Measurements from ENCODE around the gene PGM2. TPM values are rescaled to one million over a fixed set of nuclear protein-coding genes. Genes with fewer than 3 reads are reported as not detected.

The PGM2 gene
- polyA plus RNA-seq, 1 of the 3 experiments (the other 2 are of a cell fraction): 12.7 TPM

DNA sequence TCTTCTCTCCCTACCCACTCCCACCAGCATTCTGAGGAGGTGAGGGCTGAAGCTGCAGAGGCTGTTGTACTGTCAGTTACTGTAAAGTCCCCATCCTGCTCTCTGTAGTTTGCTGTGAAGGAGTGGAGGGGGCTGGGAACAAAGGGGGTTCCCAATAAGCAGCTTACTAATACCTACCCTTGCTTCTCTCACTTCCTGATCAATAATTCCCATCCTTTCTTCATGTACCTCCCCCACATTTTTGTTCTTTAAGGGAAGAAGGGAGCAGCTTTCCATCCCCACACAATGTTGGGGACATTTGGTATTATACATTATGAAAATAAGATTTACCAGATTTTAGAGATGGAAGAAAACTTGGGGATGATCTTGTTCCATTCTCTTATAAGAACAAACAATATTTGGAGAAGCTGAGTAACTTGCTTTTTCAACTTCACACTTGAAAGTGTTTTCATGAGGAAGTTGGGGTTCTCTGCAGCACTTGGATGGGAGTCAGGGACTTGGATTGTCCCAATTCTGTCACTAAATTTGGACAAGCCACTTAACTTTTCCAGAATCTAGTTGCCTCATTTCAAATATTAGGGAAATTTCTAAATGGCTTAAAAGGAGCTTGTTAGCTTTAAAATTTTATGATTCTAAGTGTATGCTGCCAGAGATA lies 69.8 kb downstream of the PGM2 start:
- no peak overlapping the region for H3K27ac ChIP-seq (ENCODE audit: low read depth in 2 of 2, low read length in 1 of 2)
- peaks cover 32% of the 10 kb centered on the region for H3K27me3 ChIP-seq (ENCODE audit: insufficient read depth)
- H3F3A ChIP-seq (replicated peaks; ENCODE audit: insufficient read depth): no peaks in the 10 kb centered on the region
- TF ChIP-seq YY1 (IDR thresholded peaks at IDR 0.05; ENCODE audit: low read depth) (no peak), RXRA (IDR thresholded peaks at IDR 0.05; ENCODE audit: borderline replicate concordance, low read depth) (no peak), TEAD4 (IDR thresholded peaks at IDR 0.05; ENCODE audit: borderline replicate concordance, insufficient read depth) (no peak), TCF12 (IDR thresholded peaks at IDR 0.05) (no peak), CHD2 (IDR thresholded peaks at IDR 0.05; ENCODE audit: low read length, partially characterized antibody) (no peak), RFX5 (IDR thresholded peaks at IDR 0.05; ENCODE audit: low read length) (no peak), FOXM1 (IDR thresholded peaks at IDR 0.05; ENCODE audit: low read depth) (no peak), MXI1 (IDR thresholded peaks at IDR 0.05; ENCODE audit: low read depth, low read length) (no peak)
- TF ChIP-seq, protein P1, sequence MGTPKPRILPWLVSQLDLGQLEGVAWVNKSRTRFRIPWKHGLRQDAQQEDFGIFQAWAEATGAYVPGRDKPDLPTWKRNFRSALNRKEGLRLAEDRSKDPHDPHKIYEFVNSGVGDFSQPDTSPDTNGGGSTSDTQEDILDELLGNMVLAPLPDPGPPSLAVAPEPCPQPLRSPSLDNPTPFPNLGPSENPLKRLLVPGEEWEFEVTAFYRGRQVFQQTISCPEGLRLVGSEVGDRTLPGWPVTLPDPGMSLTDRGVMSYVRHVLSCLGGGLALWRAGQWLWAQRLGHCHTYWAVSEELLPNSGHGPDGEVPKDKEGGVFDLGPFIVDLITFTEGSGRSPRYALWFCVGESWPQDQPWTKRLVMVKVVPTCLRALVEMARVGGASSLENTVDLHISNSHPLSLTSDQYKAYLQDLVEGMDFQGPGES (IDR thresholded peaks at IDR 0.05; ENCODE audit: low read depth, low read length): no peak
- TF ChIP-seq, protein P2, sequence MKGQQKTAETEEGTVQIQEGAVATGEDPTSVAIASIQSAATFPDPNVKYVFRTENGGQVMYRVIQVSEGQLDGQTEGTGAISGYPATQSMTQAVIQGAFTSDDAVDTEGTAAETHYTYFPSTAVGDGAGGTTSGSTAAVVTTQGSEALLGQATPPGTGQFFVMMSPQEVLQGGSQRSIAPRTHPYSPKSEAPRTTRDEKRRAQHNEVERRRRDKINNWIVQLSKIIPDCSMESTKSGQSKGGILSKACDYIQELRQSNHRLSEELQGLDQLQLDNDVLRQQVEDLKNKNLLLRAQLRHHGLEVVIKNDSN (IDR thresholded peaks at IDR 0.05; ENCODE audit: borderline replicate concordance, low read depth): no peak
- TF ChIP-seq, protein P3, sequence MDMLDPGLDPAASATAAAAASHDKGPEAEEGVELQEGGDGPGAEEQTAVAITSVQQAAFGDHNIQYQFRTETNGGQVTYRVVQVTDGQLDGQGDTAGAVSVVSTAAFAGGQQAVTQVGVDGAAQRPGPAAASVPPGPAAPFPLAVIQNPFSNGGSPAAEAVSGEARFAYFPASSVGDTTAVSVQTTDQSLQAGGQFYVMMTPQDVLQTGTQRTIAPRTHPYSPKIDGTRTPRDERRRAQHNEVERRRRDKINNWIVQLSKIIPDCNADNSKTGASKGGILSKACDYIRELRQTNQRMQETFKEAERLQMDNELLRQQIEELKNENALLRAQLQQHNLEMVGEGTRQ (IDR thresholded peaks at IDR 0.05; ENCODE audit: borderline replicate concordance, low read depth, low read length): no peak
- no peaks in the 10 kb centered on the region for H3K9me2 ChIP-seq
- no peaks in the 10 kb centered on the region for H3K36me3 ChIP-seq (replicated peaks in 1 of 2; ENCODE audit: control insufficient read depth in 1 of 2, insufficient read depth in 2 of 2, low read length in 1 of 2)
- H3K9ac ChIP-seq: no peak overlapping the region
- ChIA-PET POLR2A (no interaction called here), CTCF (interaction anchor here (1.3 to 2.2 kb wide), 2 partner anchors 9 to 294 kb away, joined by 3 to 6 read pairs; no protein-coding TSS in a partner anchor)
- DNase-seq: no peak
- no peak overlapping the region for H2AFZ ChIP-seq (ENCODE audit: low read depth)
- H4K20me1 ChIP-seq (ENCODE audit: insufficient read depth): no peaks in the 10 kb centered on the region
- H3K79me2 ChIP-seq (ENCODE audit: insufficient read depth): no peaks in the 10 kb centered on the region
- H3K4me1 ChIP-seq (ENCODE audit: control insufficient read depth in 1 of 2, insufficient read depth in 2 of 2, low read depth in 1 of 2, low read length in 1 of 2): no peaks in the 10 kb centered on the region; a peak in 1 of 4 replicates
- no peak overlapping the region for H3K4me3 ChIP-seq (ENCODE audit: low read depth in 2 of 2, low read length in 1 of 2)
- H3K9me3 ChIP-seq: no peaks in the 10 kb centered on the region
- H3K4me2 ChIP-seq: no peak overlapping the region

DNA sequence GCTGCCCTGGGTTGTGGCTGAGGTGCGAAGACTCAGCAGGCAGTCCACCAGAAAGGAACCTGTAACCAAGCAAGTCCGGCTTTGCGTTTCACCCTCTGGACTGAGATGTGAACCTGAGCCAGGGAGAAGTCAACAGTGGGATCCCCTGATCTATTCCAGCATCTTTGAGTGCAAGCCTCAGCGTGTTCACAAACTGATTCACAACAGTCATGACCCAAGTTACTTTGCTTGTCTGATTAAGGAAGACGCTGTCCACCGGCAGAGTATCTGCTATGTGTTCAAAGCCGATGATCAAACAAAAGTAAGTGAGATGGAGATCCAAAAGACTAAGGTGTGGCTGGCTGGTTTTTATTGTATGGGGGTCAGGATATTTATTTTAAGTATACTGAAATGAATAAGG lies 75.7 kb downstream of the PGM2 start:
- no peak for DNase-seq
- no peaks in the 10 kb centered on the region for H4K20me1 ChIP-seq (ENCODE audit: insufficient read depth)
- ChIA-PET POLR2A (no interaction called here), CTCF (interaction anchor here (1.3 kb wide), 1 partner anchor 12 kb away, joined by 3 read pairs; the partner anchor contains the start of gene TBC1D1)
- H3K9me2 ChIP-seq: no peaks in the 10 kb centered on the region
- no peaks in the 10 kb centered on the region for H3K36me3 ChIP-seq (replicated peaks in 1 of 2; ENCODE audit: control insufficient read depth in 1 of 2, insufficient read depth in 2 of 2, low read length in 1 of 2)
- no peak overlapping the region for H3K9ac ChIP-seq
- H3K79me2 ChIP-seq (ENCODE audit: insufficient read depth): no peaks in the 10 kb centered on the region
- H3K27me3 ChIP-seq (ENCODE audit: insufficient read depth): peaks cover 34% of the 10 kb centered on the region
- no peak overlapping the region for H3K4me2 ChIP-seq
- no peak overlapping the region for H3K4me3 ChIP-seq (ENCODE audit: low read depth in 2 of 2, low read length in 1 of 2)
- no peaks in the 10 kb centered on the region for H3K9me3 ChIP-seq
- TF ChIP-seq, protein P4, sequence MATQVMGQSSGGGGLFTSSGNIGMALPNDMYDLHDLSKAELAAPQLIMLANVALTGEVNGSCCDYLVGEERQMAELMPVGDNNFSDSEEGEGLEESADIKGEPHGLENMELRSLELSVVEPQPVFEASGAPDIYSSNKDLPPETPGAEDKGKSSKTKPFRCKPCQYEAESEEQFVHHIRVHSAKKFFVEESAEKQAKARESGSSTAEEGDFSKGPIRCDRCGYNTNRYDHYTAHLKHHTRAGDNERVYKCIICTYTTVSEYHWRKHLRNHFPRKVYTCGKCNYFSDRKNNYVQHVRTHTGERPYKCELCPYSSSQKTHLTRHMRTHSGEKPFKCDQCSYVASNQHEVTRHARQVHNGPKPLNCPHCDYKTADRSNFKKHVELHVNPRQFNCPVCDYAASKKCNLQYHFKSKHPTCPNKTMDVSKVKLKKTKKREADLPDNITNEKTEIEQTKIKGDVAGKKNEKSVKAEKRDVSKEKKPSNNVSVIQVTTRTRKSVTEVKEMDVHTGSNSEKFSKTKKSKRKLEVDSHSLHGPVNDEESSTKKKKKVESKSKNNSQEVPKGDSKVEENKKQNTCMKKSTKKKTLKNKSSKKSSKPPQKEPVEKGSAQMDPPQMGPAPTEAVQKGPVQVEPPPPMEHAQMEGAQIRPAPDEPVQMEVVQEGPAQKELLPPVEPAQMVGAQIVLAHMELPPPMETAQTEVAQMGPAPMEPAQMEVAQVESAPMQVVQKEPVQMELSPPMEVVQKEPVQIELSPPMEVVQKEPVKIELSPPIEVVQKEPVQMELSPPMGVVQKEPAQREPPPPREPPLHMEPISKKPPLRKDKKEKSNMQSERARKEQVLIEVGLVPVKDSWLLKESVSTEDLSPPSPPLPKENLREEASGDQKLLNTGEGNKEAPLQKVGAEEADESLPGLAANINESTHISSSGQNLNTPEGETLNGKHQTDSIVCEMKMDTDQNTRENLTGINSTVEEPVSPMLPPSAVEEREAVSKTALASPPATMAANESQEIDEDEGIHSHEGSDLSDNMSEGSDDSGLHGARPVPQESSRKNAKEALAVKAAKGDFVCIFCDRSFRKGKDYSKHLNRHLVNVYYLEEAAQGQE (IDR thresholded peaks at IDR 0.05; ENCODE audit: low read depth, low read length): no peak
- TF ChIP-seq, protein P3 (IDR thresholded peaks at IDR 0.05; ENCODE audit: borderline replicate concordance, low read depth, low read length): no peak
- TF ChIP-seq CHD2 (IDR thresholded peaks at IDR 0.05; ENCODE audit: low read length, partially characterized antibody) (no peak), RAD21 (IDR thresholded peaks at IDR 0.05; ENCODE audit: low read length) (no peak), FOSL2 (IDR thresholded peaks at IDR 0.05; ENCODE audit: borderline replicate concordance, low read depth) (no peak)
- TF ChIP-seq, protein P1 (IDR thresholded peaks at IDR 0.05; ENCODE audit: low read depth, low read length): no peak
- H3F3A ChIP-seq (replicated peaks; ENCODE audit: insufficient read depth): no peaks in the 10 kb centered on the region
- H2AFZ ChIP-seq (ENCODE audit: low read depth): no peak overlapping the region
- 89% methylated on average over 6 of the region's 7 CpGs for WGBS (ENCODE audit: low lambda C conversion rate)
- no peak overlapping the region for H3K27ac ChIP-seq (ENCODE audit: low read depth in 2 of 2, low read length in 1 of 2)
- no peaks in the 10 kb centered on the region for H3K4me1 ChIP-seq (ENCODE audit: control insufficient read depth in 1 of 2, insufficient read depth in 2 of 2, low read depth in 1 of 2, low read length in 1 of 2)

All from SK-N-SH (cell line).